Retinal pigment epithelial cell (primary cell): ENCODE results near the gene UTRN.

Source experiments
- DNase-seq: peaks from one replicate; pipeline ENCODE4 v3.0.0-alpha.2; 2010; ENCODE audit warnings: low read depth
- H3K4me3 ChIP-seq: 2 replicates; pipeline ENCODE4 v1.5.1; 2011; ENCODE audit warnings: mild to moderate bottlenecking, low read length, control low read depth, moderate library complexity
- TF ChIP-seq, protein P1 (sequence below): conservative IDR thresholded peaks from 2 replicates; pipeline ENCODE4 v1.5.1; 2011; ENCODE audit warnings: low read depth, low read length, control low read depth, inconsistent platforms

UTRN gene

DNA sequence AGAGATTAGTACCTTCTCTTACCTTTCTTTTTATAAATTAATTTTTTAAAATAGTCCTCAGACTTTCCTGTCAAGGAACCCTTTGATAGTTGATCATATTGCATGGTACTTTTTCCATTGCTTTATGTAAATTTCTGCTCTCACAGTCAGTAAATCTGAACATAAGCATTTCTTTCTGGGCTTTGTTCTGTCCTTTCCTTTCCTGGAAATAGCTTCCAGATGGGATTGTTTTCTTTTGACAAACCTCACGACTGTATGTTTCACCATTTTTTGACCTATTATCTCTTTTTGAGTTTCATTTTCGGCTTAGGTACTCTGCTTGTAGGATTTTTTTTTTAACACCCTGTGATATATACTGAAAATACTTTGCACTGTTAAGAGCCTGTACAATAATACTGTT is 32.6 kb downstream of the UTRN start:
- no peak for DNase-seq
- TF ChIP-seq, protein P1, sequence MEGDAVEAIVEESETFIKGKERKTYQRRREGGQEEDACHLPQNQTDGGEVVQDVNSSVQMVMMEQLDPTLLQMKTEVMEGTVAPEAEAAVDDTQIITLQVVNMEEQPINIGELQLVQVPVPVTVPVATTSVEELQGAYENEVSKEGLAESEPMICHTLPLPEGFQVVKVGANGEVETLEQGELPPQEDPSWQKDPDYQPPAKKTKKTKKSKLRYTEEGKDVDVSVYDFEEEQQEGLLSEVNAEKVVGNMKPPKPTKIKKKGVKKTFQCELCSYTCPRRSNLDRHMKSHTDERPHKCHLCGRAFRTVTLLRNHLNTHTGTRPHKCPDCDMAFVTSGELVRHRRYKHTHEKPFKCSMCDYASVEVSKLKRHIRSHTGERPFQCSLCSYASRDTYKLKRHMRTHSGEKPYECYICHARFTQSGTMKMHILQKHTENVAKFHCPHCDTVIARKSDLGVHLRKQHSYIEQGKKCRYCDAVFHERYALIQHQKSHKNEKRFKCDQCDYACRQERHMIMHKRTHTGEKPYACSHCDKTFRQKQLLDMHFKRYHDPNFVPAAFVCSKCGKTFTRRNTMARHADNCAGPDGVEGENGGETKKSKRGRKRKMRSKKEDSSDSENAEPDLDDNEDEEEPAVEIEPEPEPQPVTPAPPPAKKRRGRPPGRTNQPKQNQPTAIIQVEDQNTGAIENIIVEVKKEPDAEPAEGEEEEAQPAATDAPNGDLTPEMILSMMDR, result no peak
- H3K4me3 ChIP-seq, result no peak overlapping the region

DNA sequence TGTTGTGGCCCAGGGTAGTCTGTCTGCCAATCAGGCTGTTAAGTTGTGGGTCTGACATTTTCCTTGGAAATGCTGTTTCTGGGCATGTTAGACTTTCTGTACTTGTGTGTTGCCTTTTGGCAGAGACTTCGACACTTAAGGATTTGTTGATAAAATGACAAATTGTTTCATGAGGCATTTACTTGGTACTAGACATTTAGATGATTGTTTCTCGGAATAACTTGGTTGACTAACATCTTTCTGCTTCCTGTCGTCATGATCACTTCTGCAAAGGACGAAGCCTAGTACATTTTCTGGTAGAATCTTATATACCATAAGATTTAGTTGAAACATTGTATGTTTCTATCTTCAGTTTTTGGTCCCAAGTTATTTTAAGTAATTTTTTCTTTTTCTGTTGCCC is 34.1 kb downstream of the UTRN start:
- TF ChIP-seq, protein P1, result no peak
- DNase-seq, result no peak
- no peak overlapping the region for H3K4me3 ChIP-seq

DNA sequence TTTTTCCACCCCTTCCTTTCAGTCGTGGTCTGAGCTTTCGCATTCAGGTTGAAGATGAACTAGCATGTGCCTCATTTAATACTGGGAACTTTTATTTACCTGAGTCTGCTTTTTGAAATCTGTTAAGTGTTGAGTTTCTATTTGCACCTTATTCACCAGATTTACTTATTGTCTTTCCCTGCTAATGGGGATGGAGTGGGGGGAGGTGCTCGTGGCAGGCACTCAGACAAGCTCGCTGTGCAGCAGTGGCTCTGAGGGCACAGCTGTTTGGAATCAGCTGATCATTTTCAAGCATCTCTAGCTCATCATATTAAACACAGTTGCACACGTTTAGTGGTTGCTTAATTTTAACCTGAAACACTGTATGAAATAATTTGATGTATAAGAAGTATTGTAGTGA is 35.6 kb downstream of the UTRN start:
- DNase-seq, result no peak
- TF ChIP-seq, protein P1, result no peak
- no peak overlapping the region for H3K4me3 ChIP-seq

DNA sequence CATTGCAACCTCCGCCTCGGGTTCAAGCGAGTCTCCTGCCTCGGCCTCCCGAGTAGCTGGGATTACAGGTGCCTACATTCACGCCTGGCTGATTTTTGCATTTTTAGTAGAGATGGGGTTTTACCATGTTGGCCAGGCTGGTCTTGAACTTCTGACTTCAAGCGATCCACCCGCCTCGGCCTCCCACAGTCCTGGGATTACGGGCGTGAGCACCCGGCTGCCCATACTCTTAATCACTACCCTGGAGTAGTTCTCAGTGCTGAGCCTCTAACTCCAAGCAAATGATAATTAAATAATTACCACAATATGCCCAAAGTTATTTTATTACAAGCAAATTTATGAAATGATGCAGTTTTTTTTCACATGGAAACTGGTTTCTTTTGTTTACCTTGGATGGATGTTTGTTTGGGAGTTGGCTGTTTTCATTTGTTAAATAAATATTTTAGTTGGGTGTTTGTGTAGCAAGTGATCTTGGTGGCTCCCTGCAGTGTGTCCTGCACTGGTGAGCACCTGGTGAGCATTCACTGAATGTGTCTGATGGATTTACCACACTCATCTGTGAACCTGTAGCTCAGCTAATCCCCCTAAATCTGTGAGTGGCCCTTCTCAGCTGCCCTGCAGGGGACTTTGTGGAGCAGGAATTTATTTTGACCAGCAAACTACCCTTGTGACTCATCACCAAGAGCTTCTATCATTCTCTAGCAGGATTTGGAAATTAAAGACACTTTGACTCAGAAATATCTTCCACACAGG is 36.9 kb downstream of the UTRN start:
- no peak for DNase-seq
- TF ChIP-seq, protein P1, result no peak
- no peak overlapping the region for H3K4me3 ChIP-seq

GRCh38 chr6:144325232-144325631 is 40.1 kb downstream of the UTRN start:
- H3K4me3 ChIP-seq, result no peak overlapping the region
- TF ChIP-seq, protein P1, result no peak
- DNase-seq, result no peak

DNA sequence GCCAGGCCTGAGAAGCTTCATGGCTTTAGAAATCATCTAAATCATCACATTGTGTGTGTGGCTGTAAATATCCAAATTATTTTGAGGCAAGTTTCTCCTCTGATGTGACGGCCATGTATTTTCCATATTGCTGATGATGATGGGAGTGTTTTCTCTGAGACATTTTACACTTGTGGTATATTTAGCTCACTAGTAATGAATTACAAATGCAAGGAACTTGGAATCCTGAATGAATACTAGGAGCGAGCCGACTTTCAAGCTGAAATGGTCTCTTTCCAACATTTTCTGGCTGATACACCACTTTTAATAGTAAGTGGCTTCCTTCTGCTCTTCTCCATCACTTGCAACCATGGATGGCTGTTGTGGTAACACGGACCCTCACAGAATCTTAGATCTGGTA is 41.3 kb downstream of the UTRN start:
- TF ChIP-seq, protein P1, result no peak
- no peak overlapping the region for H3K4me3 ChIP-seq
- DNase-seq, result no peak

- H3K4me3 ChIP-seq, result no peak overlapping the region
- DNase-seq, result no peak
- TF ChIP-seq, protein P1, result no peak
These were observed 41.9 kb downstream of the UTRN start for GRCh38 chr6:144327081-144327480.
